Measurements from ENCODE around the gene PRKAB2. TPM values are rescaled to one million over a fixed set of nuclear protein-coding genes. Genes with fewer than 3 reads are reported as not detected.

Gene PRKAB2
- total RNA-seq, 1 donor from 2014 or later: 8.0 TPM

GRCh38 chr1:147185432-147185831 lies 13.2 kb upstream of the PRKAB2 start:
- DNase-seq (ENCODE audit: low read depth): no peak
- TF ChIP-seq, protein P1, sequence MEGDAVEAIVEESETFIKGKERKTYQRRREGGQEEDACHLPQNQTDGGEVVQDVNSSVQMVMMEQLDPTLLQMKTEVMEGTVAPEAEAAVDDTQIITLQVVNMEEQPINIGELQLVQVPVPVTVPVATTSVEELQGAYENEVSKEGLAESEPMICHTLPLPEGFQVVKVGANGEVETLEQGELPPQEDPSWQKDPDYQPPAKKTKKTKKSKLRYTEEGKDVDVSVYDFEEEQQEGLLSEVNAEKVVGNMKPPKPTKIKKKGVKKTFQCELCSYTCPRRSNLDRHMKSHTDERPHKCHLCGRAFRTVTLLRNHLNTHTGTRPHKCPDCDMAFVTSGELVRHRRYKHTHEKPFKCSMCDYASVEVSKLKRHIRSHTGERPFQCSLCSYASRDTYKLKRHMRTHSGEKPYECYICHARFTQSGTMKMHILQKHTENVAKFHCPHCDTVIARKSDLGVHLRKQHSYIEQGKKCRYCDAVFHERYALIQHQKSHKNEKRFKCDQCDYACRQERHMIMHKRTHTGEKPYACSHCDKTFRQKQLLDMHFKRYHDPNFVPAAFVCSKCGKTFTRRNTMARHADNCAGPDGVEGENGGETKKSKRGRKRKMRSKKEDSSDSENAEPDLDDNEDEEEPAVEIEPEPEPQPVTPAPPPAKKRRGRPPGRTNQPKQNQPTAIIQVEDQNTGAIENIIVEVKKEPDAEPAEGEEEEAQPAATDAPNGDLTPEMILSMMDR (conservative IDR thresholded peaks at IDR 0.05; ENCODE audit: low read depth, low read length): no peak
- H3K4me3 ChIP-seq (ENCODE audit: low read depth, low read length): no peak overlapping the region

GRCh38 chr1:147177611-147178380 lies 5.5 kb upstream of the PRKAB2 start:
- TF ChIP-seq, protein P1 (conservative IDR thresholded peaks at IDR 0.05; ENCODE audit: low read depth, low read length): no peak
- no peak overlapping the region for H3K4me3 ChIP-seq (ENCODE audit: low read depth, low read length)
- no peak for DNase-seq (ENCODE audit: low read depth)

DNA sequence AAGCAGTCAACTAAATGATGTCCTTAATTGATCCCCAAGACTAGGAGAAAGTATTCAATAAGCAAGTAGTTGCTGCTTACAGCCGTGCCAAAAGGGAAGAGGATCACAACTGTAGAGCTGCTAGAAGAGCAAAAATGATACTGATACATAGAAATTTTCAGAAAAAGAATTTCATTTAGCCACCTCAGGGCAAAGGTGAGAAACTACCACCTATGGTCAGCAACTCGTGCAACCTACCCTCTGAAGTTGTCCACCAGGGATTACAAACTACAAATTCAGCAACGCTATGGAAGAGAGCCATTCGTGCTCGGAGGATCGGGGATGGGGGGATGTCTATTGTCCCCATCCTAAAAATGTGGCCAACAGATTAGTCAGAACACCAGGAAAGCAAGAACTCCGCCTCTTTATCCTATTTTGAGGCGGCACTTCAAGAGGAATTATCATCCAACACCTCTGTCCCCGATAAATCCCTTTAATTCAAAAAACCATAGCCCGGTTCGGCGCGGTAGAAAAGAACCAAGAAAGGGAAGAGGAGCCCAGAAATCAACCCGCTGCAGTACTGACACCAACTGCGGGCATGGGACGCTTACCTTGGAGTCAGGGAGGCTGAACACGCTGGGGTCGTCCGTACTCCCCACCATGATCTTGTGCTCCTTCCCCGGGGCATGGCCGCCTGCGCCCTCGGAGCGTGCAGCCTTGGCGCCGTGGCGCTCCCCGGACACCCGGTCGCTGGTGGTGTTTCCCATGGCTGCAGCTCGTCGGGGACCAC lies 687 bp downstream of the PRKAB2 start:
- no peak for DNase-seq (ENCODE audit: low read depth)
- H3K4me3 ChIP-seq (ENCODE audit: low read depth, low read length): peak overlapping the region; percentile 92
- TF ChIP-seq, protein P1 (conservative IDR thresholded peaks at IDR 0.05; ENCODE audit: low read depth, low read length): no peak

DNA sequence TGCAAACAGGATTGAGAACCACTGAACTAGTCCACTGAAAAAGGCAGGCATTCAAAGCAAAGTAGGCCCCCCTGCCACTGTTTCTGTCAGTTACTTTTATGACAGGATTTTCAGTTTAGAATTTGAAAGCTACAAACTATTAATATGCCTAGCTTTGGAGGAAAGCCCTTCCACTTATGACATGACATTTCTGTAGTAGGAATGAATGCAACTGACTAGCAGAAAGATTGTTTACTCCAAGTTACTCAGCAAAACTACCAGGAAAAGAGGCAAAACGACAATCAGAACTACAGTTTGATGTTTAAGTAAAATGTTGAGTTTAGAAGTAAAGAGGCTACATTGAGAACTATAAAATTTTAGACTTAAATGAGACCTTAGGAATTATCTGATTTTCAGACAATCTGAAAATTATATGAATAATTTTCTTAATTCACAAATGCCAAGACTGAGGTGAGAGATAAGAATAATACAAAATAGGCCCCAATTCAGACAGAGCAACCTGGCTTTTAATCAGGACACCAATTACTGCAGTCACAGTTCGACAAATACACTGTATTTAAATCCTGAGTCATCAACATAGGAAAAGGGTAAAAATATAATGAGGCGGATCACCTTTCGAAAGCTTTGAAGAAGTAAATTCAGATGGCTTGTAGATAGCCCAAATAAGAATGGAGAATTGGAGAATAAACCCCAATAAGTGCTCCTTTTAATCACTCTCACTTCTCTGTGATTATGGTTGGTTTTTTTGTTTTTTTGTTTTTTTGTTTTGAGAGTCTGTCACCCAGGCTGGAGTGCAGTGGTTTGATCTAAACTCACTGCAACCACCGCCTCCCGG lies 2.2 kb downstream of the PRKAB2 start:
- no peak for DNase-seq (ENCODE audit: low read depth)

DNA sequence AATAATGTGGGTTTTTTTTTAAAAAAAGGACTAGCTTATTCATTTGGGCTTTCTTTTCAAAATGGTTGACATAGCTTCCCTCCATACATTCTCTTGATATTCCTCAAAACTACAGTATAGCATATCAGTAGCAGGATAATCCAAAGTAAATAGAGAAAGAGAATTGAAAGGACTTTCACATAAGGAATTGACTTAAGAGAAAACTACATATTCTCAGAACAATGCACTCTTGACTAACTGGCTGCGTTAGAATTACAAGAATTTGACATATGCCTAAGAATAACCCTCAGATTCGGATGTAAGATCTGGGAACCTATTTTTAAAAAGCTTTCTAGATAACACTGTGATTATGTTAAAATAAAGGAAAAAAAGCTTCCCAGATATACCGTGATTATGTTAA lies 3.1 kb downstream of the PRKAB2 start:
- TF ChIP-seq, protein P1 (conservative IDR thresholded peaks at IDR 0.05; ENCODE audit: low read depth, low read length): no peak
- DNase-seq (ENCODE audit: low read depth): no peak
- no peak overlapping the region for H3K4me3 ChIP-seq (ENCODE audit: low read depth, low read length)

More for the DNA sequence above, 2.2 kb downstream of the PRKAB2 start:
- H3K4me3 ChIP-seq (ENCODE audit: low read depth, low read length): peak overlapping the region; percentile 92
- TF ChIP-seq, protein P1 (conservative IDR thresholded peaks at IDR 0.05; ENCODE audit: low read depth, low read length): no peak

GRCh38 chr1:147168626-147169058 lies 3.6 kb downstream of the PRKAB2 start:
- TF ChIP-seq, protein P1 (conservative IDR thresholded peaks at IDR 0.05; ENCODE audit: low read depth, low read length): no peak
- no peak for DNase-seq (ENCODE audit: low read depth)
- H3K4me3 ChIP-seq (ENCODE audit: low read depth, low read length): no peak overlapping the region

Measured in epithelial cell of proximal tubule (primary cell).